PFSK-1 (cell line): ENCODE data around the gene MSX2.

Experiments used
- FOXP2 ChIP-seq: optimal IDR thresholded peaks from 2 replicates; pipeline ENCODE3; 2011; ENCODE audit warnings: borderline replicate concordance, control low read depth, inconsistent platforms; ENCODE audit not compliant: insufficient read depth; ENCODE audit errors: extremely low read length, extremely low read depth
- POLR2AphosphoS5 ChIP-seq: IDR thresholded peaks from 2 replicates; pipeline ENCODE4 v1.6.1; 2012; ENCODE audit warnings: low read depth, mild to moderate bottlenecking, control low read depth, low read length, moderate library complexity
- REST ChIP-seq, 2 experiments: IDR thresholded peaks; 2 replicates each; pipeline versions ENCODE4 v1.6.1 to v1.8.0; 2011 to 2012; ENCODE audit warnings: low read depth in 2 of 2, low read length in 2 of 2, control low read depth in 1 of 2, inconsistent platforms in 1 of 2, mild to moderate bottlenecking in 1 of 2, moderate library complexity in 1 of 2; ENCODE audit not compliant: insufficient read depth in 1 of 2
- SIN3A ChIP-seq: IDR thresholded peaks from 2 replicates; pipeline ENCODE4 v1.6.1; 2012; ENCODE audit warnings: mild to moderate bottlenecking, low read length, moderate library complexity, borderline replicate concordance; ENCODE audit not compliant: insufficient read depth
- TAF1 ChIP-seq: IDR thresholded peaks from 2 replicates; pipeline ENCODE4 v1.6.1; 2012; ENCODE audit warnings: low read length, control low read depth, borderline replicate concordance; ENCODE audit not compliant: insufficient read depth

DNA sequence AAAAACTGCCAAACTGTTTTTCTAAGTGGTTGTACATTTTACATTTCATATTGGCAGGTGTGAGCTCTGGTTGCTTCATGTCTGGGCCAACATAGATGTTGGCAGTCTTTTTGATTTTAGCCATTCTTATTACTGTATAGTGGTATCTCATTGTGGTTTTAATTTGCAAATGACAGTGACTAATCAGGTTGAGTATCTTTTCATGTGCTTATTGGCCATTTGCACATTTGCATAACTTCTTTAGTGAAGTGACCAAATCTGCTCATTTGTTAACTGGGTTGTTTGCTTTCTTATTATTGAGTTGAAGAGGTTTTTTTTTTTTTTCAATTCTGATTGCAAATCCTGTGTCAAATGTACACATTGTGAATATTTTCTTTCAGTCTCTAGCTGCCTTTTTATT lies 36.9 kb upstream of the MSX2 start:
- no peak for TF ChIP-seq FOXP2
- no peak for TF ChIP-seq REST (IDR thresholded peaks at IDR 0.05; ENCODE audit: insufficient read depth in 1 of 2, low read depth in 2 of 2, low read length in 2 of 2)
- TF ChIP-seq POLR2AphosphoS5, result no peak
- no peak for TF ChIP-seq TAF1
- no peak for TF ChIP-seq SIN3A
